Body of pancreas (tissue), 4 donors: Measurements from ENCODE around the gene CTSF. TPM values are rescaled to one million over a fixed set of nuclear protein-coding genes. Genes with fewer than 3 reads are reported as not detected.
A peak's percentile ranks its signal among the peaks of the same experiment; 100 is the strongest.
"Not testable (repeated sequence)": the region's sequence is repeated elsewhere in the genome, so short reads cannot be mapped to it uniquely, and the experiment has no call there.

ENCODE experiments used
- ATAC-seq: fragments of 150-250 bp; one replicate; pipeline ENCODE4 v1.9.1; 2016
- DNase-seq, 4 donors: peaks; one replicate each; pipeline ENCODE4 v3.0.0-alpha.2; 2019
- H3K27ac ChIP-seq, 4 donors: fragments of 200-600 bp; sonication (generic); 1 replicate in 3 of 4; 2 replicates in 1 of 4; pipeline versions ENCODE4 v1.5.1 to v1.6.1; 2016 to 2019; ENCODE audit warnings: mild to moderate bottlenecking in 1 of 4, mixed read lengths in 1 of 4, moderate library complexity in 1 of 4
- H3K27me3 ChIP-seq, 2 donors: fragments of 200-600 bp; sonication (generic); one replicate each; pipeline ENCODE4 v1.6.0; 2016; ENCODE audit warnings: mild to moderate bottlenecking in 1 of 2
- H3K36me3 ChIP-seq, 2 donors: fragments of 200-600 bp; sonication (generic); replicated peaks in 1 of 2; 2 replicates each; pipeline ENCODE4 v1.5.1; 2016; ENCODE audit warnings: low read depth in 2 of 2; ENCODE audit not compliant: insufficient read depth in 1 of 2
- H3K4me1 ChIP-seq: fragments of 200-600 bp; sonication (generic); one replicate; pipeline ENCODE4 v1.6.0; 2016
- H3K4me3 ChIP-seq, 2 donors: fragments of 200-600 bp; sonication (generic); 1 replicate in 1 of 2; 2 replicates in 1 of 2; pipeline ENCODE4 v1.5.1; 2016 to 2019
- H3K9me3 ChIP-seq, 3 donors: fragments of 200-600 bp; sonication (generic); 1 replicate in 2 of 3; 2 replicates in 1 of 3; pipeline ENCODE4 v1.5.1; 2016
- CTCF ChIP-seq, 7 experiments: fragments of 450-650 bp in 4 of 7; fragments of 200-600 bp in 3 of 7; sonication (generic) in 3 of 7; IDR thresholded peaks; one replicate each; pipeline ENCODE4 v1.5.1; 2016 to 2019; ENCODE audit warnings: antibody characterized with exemption in 7 of 7
- POLR2A ChIP-seq, 3 donors: fragments of 450-650 bp; IDR thresholded peaks; one replicate each; pipeline ENCODE4 v1.6.1; 2016; ENCODE audit warnings: antibody characterized with exemption in 3 of 3, mild to moderate bottlenecking in 2 of 3
- WGBS, 2 donors: methylation state at CpG; one replicate each; pipeline ENCODE4 v1.1.5; 2017; 5-methylcytosine and 5-hydroxymethylcytosine counted together
- intact Hi-C: fragments of 100-400 bp; cut with DNase I; formaldehyde crosslinking; loops from one replicate; pipeline ENCODE4 v1.15.1; 2023
- total RNA-seq, 2 donors: library from RNA; depleted of rRNA; stranded (reverse); fragments of >200 nt; gene quantifications; one replicate each; pipeline ENCODE4 v1.1.0, GENCODE V29; 2016

The CTSF gene
- total RNA-seq, 2 donors from 2014 or later, result 55.8 to 61.3 TPM

GRCh38 chr11:66612458-66612857 lies 44.1 kb upstream of the CTSF start:
- intact Hi-C loops, result no loop called here
- WGBS, 2 donors, result 78 to 83% methylated on average over 1 of the region's 1 CpG
- no peak overlapping the region for H3K4me3 ChIP-seq
- ATAC-seq, result no peak
- H3K9me3 ChIP-seq, result no peaks in the 10 kb centered on the region
- DNase-seq, result no peak
- H3K27ac ChIP-seq, result no peak overlapping the region
- no peaks in the 10 kb centered on the region for H3K36me3 ChIP-seq
- TF ChIP-seq CTCF (IDR thresholded peaks at IDR 0.05) (no peak), POLR2A (IDR thresholded peaks at IDR 0.05) (no peak)
- H3K27me3 ChIP-seq, result no peaks in the 10 kb centered on the region
- H3K4me1 ChIP-seq, result peaks cover 15% of the 10 kb centered on the region

- intact Hi-C loops, result no loop called here
- TF ChIP-seq CTCF (IDR thresholded peaks at IDR 0.05) (no peak), POLR2A (IDR thresholded peaks at IDR 0.05) (no peak)
- no peak overlapping the region for H3K4me3 ChIP-seq
- H3K36me3 ChIP-seq, result no peaks in the 10 kb centered on the region
- 44 to 50% methylated on average over 4 of the region's 4 CpGs for WGBS, 2 donors
- no peaks in the 10 kb centered on the region for H3K9me3 ChIP-seq
- DNase-seq (no peak), ATAC-seq (no peak)
- H3K4me1 ChIP-seq, result peaks cover 16% of the 10 kb centered on the region
- H3K27ac ChIP-seq, result no peak overlapping the region
- no peaks in the 10 kb centered on the region for H3K27me3 ChIP-seq
These were observed 41.6 kb upstream of the CTSF start for GRCh38 chr11:66609721-66610617.

- Histone ChIP-seq H3K4me1 (peaks cover 16% of the 10 kb centered on the region), H3K9me3 (no peaks in the 10 kb centered on the region), H3K4me3 (no peak overlapping the region), H3K36me3 (peaks cover 0 to 3% of the 10 kb centered on the region in 2 donors), H3K27me3 (no peaks in the 10 kb centered on the region), H3K27ac (peak overlapping the region; percentile 22 to 67 (median 41))
- intact Hi-C loops, result no loop called here
- 3 to 14% methylated on average over 8 of the region's 8 CpGs for WGBS, 2 donors
- ATAC-seq (peak; percentile 88), DNase-seq (peak; percentile 73 to 87 (median 86))
- no peak for TF ChIP-seq POLR2A (IDR thresholded peaks at IDR 0.05)
- no peak for TF ChIP-seq CTCF (IDR thresholded peaks at IDR 0.05)
These were observed 38.9 kb upstream of the CTSF start for GRCh38 chr11:66607126-66607834.

GRCh38 chr11:66606608-66607007 lies 38.2 kb upstream of the CTSF start:
- Histone ChIP-seq H3K4me1 (peaks cover 16% of the 10 kb centered on the region), H3K27ac (peak overlapping the region in 3 of 4 donors; percentile 40 to 67 (median 42))
- ATAC-seq, H3K9me3 ChIP-seq, H3K36me3 ChIP-seq, DNase-seq, H3K4me3 ChIP-seq, H3K27me3 ChIP-seq, intact Hi-C loops: not testable (repeated sequence)
- WGBS, 2 donors, result 92 to 98% methylated on average over 3 of the region's 3 CpGs

- Histone ChIP-seq H3K9me3 (no peaks in the 10 kb centered on the region), H3K36me3 (peaks cover 0 to 8% of the 10 kb centered on the region in 2 donors), H3K4me1 (peaks cover 16% of the 10 kb centered on the region), H3K27ac (no peak overlapping the region), H3K27me3 (no peaks in the 10 kb centered on the region), H3K4me3 (no peak overlapping the region)
- ATAC-seq (no peak), DNase-seq (no peak)
- TF ChIP-seq POLR2A (IDR thresholded peaks at IDR 0.05), result no peak
- TF ChIP-seq CTCF (IDR thresholded peaks at IDR 0.05), result no peak
- intact Hi-C loops, result no loop called here
- 59 to 64% methylated on average over 5 of the region's 5 CpGs for WGBS, 2 donors
These were observed 35.7 kb upstream of the CTSF start for GRCh38 chr11:66604155-66604554.
